HG03108 (cell line): ENCODE data around the gene NEDD4L.
"Not testable (repeated sequence)": the region's sequence is repeated elsewhere in the genome, so short reads cannot be mapped to it uniquely, and the experiment has no call there.

Source experiments
- ATAC-seq: cut with Tn5 transposase; IDR thresholded peaks from one replicate; pipeline ENCODE4 v1.9.1; 2021; ENCODE audit warnings: moderate library complexity; ENCODE audit not compliant: unreplicated experiment

Gene NEDD4L

DNA sequence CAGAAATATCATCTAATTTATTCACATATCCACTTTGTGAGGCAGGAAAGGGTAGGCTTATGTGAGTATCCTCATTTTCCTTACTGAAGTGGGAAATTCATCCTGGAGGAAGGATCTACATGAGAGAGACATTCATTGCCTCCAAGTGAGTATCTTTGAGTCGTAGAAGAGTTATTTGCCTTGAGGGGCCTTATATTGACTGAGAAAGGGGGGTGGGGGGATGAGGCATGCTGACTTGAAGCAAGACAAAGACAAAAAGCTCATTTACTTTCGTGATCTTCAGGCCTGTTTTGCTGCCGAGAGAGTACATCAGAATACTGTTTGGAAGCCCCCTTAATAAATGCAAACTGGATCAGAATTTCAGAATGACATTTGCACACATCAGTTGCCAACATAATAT is 17.6 kb upstream of the NEDD4L start:
- no peak for ATAC-seq

DNA sequence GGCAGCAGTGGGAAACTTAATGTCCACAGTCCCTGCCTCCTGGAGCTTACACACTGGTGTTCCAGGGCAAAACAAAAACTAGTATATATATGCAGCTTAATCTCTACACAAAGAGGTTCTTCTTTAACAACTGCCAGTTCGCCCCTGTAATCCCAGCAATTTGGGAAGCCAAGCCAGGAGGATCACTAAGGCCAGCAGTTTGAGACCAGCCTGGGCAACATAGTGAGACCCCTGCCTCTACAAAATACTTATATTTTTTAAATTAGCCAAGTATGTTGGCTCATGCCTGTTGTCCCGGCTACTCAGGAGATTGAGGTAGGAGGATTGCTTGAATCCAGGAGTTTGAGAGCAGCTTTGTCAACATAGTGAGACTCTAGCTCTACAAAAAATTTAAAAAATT is 17.2 kb upstream of the NEDD4L start:
- no peak for ATAC-seq

DNA sequence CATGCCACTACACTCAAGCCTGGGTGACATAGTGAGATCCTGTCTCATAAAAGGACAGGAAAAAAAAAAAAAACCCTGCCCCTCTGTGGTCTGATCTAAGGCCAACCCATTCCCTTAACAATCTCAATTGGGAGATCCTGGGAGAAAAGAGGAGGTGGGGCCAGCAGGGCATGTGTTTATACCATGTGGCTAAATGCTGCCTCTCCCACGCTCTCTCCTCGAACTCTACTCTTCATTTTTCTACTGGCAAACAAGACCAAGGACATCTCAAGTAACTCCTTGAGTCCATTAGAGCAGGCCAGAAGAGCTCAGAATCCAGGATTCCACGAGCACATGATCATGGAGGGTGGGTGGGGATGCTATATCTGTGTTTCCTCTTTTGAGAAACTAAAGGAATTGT is 16.7 kb upstream of the NEDD4L start:
- ATAC-seq, result no peak

DNA sequence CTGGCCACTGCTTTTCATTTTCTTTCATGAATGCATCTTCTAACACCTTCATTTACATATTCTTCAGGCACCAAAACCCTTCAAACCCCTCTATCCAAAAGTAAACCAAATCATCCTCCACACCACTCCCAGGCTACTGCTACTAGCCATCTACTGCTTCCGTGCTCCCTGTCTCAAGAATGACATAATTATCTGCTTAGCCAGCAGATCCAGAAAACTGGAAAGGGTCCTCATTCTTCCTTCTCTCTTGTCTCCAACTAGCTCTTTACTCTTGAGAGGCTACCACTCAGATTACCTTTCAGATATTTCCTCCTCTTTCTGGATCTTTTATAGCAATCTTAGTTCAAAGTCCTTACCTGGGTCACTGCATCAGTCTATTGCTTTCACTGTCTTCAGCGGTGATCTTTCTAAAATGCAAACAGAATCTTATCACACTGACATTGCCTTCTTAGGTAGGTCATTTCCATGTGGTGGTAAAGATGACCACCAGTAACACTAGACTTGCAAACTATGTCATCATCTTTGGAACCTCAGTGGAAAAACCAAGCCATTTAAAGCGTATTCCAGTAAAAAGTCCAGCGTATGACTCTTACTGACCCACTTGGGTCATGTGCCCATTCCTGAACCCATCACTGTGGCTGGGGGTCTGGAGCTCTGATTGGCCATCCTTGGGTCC is 15.8 kb upstream of the NEDD4L start:
- no peak for ATAC-seq

DNA sequence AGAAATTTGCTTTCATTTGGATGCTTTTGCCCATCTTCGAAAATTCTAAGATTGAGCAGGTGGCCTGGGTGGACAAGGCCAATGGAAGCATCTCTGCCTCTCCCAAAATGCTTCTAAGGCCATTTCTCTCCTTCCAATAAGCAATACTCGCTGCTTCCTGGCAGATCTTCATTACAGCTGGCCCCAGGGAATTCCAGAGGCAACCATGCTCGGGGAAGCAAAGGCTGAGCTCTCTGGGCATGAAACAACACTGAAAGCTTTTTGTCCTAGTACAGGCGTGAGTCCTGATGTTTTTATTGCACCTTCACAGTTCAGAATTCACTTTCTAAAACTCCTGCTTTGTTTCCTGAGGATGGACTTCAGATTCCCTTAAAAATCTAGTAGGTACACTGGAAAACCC is 11.8 kb upstream of the NEDD4L start:
- ATAC-seq, result no peak

DNA sequence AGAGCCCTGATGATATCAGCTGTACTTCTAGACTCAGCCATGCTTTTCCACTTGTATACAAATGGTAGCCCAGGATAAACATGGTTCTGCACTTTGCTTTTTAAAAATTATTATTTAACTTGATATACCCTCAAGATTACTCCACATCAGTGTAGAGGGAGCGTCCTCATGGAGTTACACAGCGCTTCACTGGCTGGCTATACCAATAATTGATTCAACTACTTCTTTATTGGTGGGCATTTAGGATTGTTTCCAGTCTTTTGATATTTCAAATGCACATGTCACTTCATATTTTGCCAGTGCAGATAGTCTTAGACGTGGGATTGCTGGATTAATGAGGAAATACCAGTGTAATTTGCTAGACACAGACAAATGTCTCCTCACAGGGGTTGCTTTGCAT is 10.8 kb upstream of the NEDD4L start:
- no peak for ATAC-seq

DNA sequence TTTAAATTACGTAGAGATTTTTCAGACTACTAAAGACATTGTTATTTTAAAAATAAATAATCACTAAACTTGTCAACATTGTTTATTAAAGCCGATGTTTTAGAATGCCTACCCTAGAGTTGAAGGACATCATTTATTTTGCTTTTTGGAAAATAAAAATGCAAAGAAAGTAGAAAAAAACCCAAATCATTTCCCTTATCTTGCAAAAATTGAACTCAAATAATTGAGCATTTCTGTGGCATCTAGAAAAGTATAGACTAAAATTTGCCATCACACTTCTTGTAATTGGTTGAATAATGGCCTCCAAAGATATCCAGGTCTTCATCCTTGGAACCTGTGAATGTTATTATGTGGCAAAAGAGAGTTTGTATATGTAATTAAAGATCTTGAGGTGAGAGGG is 9.7 kb upstream of the NEDD4L start:
- no peak for ATAC-seq

DNA sequence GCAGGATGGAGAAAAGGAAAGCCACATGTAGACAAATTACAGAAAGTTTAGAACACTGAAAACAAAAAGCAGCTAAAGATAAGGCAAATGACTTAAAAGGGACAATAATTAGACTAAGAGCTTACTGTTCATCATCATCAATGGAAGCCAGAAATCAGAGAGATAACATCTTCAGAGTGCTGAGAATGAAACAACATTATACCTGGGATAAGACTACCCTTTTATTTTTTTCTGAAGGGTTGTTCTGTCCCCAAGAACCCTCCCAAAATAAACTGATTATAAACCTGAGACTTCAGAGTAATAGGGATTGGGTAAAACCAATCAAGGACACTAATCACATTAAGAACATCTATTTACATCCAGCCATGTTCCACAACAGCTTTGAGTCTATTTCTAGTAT is 6.9 kb upstream of the NEDD4L start:
- no peak for ATAC-seq

DNA sequence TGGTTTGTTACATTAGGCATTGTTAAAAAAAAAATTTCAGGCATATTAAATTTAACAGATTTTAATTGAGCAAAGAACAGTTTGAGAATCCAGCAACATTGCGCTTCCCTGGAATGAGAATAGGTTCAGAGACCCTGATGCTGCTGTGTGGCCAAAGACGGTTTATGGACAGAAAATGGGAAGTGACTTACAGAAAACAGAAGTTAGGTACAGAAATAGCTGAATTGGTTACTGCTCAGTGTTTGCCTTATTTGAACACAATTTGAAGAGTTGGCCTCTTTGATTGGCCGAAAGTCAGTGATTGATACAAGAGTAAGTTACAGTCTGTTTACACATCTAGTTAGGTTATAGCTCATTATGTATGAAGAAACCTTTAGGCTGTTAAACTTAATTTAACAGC is 6.0 kb upstream of the NEDD4L start:
- no peak for ATAC-seq

DNA sequence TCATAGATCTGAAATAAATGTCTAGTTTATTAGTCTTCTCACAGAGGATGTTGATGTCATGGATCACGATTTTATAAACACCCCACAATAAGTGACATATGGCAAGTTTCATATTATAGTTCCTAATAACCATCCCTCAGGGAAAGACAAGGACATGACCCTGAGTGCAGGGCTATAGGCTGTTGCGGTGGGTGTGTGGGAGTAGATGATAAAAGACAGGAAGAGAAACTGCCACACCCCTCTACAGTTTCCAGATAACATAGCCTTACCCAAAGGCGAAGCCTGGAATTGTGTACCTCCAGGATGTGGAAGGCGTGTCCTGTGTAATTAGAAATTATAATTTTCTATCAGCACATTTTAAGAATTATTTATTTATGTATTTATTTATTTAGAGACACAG is 2.4 kb upstream of the NEDD4L start:
- no peak for ATAC-seq

DNA sequence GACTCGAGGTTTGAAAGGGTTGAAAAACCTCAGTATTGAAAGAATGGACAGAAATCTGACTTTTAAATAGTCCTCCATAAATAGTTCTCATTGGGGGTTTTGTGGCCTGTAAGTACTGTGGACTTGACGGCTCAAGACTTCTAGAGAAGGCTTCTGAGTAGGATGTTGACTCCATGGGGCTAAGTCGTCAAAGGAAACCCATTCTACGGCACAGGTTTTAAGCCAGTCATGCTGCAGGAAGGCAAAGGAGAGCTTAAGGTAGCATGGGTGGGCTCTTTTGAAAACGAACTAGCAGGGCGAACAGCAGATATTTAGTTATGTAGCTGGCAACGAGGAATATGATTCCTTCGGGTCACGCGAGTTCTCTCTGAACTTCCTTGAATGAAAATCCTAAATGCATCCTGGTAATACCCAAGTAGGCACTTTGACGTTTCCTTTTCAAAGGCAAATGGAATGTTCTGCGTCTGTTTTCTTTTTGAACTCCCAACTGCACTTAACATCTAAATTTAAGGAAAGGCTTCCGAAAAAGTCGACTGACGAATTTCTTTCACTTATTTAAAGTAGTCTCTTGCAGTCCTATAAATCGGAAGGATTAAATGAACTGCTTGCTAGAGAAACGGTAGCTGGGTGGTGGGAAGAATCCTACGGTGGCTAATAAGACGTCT is 1.1 kb upstream of the NEDD4L start:
- ATAC-seq, result no peak

DNA sequence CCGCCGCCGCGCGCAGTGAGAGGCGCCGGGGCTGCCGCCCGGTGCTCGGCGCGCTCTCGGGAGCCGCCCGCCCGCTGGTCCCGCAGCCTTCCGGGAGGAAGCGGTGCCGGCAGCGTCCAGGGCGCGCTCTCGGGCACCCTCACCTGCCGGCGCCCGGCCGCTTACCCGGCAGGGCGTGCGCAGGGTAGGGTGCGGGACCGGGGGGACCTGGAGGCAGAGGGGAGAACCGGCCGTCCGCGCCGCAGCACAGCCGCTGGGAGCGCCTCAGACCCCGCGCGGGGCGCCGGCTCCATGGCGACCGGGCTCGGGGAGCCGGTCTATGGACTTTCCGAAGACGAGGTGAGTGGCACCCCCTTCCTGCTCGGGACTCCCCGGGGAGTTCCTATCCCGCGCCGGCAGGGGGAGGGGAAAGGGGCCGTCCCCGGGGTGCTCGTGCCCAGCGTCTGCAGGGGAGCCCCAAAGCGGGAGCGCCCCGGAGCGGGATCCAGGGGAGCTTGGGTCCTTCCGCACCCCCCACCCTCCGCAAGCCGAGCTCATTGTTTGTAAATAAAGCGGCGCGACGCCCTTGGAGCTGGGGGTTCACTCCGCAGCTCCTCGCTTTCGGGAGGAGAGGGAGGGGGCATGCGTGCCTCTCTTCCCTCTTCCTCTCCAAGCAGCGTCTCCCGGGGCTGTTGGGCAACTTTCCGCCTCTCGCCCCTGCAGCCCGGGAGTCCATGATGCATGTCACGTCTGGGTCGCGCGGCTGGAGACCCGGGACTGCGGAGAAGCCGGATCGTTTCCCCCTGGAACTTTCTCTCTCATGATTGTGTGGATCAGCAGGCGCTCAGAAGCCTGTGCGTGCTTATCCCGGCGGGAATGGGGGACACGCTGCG is 580 bp downstream of the NEDD4L start:
- peak; percentile 44 for ATAC-seq

DNA sequence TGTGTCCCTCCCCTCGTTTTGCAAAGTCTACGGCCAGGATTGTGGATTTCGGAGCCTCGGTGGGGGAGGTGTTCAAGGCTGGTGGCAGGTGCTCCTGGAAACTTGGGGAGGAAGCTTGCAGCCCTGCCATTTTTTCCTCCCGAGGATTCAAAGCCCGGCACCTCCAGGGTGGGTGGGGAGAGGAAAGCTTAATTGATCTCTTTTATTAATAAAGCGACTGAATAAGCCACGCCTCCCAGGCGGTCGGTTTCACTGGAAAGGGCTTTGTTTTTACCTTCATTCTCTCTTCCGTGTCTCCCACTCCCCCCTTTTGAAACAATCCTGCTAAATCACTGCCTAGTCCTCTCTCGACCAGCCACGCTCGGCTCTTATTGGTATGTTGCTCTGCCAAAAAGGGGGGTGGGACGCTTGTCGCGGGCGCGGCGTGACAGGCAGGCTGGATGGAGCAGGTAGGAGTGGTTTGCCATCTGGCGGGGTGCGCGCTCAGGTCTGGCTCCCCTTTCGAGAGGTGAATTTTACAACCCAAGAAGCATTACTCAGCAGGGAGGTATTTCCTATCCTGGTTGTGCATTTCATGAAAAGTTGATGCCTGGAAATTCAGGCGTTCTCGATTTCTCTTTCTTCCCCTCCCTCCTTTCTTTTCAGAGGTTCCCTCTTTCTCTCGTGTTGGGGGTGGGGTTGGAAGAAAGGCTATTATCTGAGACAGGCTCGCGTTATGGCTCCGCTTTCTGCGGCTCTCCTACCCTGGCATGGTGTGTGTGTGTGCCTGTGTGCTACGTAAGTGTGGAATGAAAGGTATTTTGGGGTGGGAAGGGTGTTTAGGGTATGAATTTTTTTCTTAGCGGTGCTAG is 1.4 kb downstream of the NEDD4L start:
- no peak for ATAC-seq

DNA sequence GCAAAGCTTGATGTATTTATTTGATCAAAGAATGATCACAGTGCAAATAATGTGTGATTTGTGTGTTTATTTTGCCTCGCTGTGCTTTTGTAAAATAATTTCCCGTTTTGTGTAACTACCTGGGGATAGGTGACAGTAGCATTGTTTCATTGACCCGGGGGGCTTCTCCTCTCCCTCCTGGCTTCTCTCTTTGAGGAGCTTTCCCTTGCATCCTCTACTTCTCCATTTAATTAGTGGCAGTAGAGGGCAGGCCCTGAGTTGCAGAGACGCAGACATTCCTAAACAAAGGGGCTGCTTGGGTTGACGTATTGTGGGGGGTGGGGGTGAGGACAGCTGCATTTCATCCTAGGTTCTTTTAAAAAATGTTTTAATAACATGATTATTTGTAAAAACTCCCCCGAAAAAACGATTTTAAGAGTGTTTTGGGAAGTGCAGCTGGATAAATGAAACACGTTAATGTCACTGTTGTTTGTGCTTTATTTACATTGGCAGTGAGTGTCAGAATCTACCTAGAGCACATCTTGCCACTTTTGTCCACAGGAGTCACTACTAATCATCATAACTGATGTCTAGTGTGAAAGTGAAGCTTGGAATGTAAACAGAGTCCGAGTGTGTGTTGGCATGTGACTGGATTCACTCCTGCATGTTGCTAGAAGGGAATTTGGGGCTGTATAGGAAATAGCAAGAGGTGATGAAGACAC is 2.2 kb downstream of the NEDD4L start:
- ATAC-seq, result no peak

DNA sequence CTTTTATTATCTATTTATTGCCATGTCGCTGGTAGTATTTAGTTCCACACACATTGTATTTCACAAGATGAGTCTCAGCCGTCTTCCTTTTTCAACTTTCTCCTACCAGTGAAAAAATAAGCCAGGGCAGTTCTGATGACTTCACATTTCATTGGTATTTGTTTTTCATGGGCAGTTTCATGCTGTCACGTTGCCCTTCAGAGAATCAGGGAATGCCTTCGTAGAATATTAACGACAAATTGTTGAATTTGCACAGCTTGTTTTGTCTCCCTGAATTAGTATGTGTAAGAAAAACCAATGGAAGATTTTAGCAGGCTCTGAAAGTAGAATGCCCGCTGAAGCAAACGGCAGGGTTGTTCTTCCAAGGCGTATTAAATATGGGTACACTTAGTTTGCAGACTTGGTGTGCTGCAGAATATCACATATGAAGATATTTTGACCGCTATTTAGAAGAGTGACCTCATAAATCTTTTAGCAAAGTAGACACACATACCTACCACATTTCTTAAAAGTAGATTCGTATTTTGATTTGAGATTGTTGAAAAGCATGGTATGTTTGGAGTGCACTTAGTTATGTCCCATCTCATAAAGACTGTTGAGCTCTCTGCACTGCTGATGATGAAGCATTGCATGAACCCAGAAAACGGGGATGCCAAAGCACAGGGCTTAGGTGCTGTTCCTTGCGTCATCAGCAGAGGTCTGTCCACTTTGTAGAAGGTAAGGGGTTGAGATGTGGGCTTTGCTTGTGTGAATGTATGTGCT is 2.9 kb downstream of the NEDD4L start:
- ATAC-seq, result no peak

DNA sequence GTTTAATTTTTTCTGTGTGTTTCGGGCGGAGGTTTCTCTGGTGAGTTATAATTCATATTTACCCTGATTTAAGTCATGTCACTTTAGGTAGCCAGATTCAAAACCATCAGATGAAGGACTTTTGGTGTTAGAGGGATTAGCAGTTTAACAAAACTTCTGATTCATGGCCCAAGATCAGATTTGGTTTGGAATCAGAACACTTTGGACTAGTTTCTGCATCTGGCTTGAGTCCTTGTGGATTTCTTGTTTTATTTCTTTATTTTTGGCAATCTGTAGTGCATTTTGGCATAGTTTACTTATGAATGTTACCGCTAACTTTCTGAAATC is 3.5 kb downstream of the NEDD4L start:
- no peak for ATAC-seq

DNA sequence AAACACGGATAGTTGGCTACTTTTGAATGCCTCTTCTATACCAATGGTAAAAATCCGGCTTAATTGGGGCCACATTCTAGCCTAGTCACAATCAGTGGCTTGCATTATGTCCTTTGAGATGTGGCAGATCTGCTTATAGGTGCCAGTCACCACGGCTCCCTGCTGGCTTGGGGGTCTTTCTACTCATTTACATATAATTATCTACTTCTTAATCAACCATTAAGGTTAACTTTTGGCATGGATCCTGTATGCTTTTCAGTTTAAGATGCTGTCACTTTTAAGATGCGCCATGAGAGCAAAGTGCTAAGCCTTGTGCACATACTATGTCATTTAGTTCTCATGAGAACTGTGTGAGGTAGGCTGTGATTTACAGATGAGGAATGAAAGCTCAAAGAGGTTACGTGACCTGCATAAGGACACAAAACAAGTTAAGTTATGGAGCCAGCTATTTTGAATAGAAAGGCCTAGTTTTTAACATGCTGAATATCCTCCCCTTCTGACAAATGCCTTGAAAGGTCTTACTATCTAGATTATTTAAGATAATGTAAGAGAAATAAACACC is 4.1 kb downstream of the NEDD4L start:
- no peak for ATAC-seq

DNA sequence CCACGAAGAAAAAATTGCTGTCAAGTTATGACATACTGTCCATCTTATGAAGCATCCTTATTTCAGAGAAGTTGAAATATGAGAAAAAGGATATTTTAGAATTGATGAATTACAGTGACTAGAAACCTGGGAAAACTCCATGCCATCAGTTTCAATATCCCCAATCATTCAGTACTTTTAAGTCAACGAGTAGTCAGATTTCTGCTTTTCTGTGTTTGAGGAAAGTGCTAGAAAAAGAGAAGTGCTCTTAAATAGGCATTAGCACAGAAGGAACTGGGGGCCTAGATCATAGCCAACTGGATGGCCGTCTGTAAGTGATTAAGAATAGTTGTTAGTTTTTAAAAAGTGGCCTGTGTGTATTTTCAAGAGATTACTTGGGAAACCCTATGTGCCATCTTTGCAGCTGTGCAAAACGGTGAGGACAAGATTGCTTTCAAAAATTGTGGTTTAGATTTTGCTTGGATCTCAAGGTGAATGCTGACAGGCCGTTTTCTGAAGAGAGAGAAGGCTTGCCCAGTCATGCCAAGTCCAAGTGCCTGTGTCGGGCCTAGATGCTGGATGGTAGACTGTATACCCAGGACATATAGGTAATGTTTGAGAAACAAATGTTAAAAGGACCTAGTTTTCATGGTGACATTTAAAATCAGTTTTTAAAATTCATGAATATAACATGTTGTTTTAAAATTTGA is 5.1 kb downstream of the NEDD4L start:
- ATAC-seq, result no peak

DNA sequence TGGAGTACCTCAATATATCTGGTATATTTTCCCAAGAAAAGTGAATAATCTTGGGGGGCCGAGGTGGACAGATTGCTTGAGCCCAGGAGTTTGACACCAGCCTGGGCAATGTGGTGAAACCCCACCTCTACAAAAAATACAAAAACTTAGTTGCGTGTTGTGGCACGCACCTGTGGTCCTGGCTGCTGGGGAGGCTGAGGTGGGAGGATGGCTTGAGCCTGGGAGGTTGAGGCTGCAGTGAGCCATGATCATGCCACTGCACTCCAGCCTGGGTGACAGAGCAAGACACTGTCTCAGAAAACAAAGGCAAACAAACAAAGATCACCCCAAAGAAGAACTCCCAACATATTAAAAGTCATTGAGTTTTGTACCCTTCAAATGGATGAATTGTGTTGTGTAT is 6.9 kb downstream of the NEDD4L start:
- not testable (repeated sequence) for ATAC-seq
